ENCODE data around the gene GALT.

The GALT gene

DNA sequence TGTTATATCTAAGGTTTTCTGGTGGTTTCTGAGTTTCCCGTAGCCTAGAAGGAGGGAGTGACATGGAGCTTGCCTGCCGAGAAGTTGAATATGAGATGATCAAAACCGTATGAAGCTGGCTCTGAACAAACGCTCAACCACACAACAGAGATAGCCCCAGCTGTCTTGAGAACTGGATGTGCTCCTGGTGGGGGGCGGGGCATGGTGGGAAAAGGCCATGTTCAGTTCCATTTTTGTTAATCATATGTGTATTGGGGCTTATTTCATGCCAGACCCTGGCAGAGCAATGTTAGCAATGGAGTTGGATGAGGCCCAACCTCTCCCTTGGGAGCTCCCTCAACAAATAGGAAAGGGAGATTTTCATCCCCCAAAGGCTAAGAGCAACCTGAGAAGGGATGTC lies 39.8 kb downstream of the GALT start:
- no peak for DNase-seq

DNA sequence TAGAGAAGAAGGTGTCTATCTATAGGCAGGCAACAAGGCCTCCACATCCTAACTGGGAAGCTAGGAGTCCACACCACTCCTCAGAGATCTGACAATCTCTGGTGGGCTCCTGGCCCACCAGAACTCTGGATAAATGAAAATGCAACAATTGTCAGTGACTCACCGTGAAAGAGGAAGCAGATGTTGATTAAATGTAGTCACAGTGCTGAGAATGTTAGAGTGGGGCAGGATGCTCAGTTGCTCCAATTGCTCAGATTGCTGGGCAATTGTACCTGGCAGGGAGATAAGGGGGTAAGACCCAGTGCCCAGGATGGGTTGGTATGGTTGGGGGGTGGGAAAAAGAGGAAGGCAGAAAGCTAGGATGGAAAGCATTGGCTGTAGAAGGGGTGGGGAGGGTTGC lies 40.3 kb downstream of the GALT start:
- DNase-seq = peak; percentile 51

DNA sequence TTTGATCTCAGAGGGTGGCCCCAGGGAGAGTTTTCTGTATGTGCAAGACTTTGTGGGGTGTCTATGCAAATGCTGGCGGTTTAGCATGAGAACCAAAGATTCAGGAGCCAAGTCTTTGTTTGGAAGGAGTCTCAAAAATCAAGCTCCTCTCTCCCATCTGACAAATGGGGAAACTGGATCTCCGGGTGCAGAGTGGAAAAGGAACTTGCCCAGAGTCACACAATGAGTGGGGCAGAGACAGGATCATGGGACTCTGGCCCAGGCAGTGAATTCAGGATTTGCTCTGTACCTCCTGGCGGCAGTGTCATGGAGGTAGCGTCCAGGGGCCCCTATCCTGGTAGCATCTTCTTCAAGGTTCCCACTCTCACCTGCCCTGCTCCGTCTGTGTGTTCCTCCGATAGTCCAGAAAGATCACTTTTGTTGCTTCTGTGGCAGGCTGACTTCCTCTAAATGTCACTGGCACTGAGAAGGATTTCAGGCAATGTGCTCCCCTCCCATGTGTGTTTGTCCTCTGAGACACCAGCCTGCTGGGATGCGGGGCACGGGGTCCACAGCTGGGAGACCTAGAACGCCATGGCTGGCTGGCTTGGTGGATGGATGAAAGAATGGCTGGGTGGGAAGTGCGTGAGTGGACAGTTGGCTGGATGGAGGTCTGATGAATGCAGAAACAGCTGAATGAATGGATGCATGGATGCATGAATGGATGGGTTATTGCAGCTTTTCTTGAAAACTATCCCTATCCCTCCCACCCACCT lies 41.0 kb downstream of the GALT start:
- DNase-seq = no peak

DNA sequence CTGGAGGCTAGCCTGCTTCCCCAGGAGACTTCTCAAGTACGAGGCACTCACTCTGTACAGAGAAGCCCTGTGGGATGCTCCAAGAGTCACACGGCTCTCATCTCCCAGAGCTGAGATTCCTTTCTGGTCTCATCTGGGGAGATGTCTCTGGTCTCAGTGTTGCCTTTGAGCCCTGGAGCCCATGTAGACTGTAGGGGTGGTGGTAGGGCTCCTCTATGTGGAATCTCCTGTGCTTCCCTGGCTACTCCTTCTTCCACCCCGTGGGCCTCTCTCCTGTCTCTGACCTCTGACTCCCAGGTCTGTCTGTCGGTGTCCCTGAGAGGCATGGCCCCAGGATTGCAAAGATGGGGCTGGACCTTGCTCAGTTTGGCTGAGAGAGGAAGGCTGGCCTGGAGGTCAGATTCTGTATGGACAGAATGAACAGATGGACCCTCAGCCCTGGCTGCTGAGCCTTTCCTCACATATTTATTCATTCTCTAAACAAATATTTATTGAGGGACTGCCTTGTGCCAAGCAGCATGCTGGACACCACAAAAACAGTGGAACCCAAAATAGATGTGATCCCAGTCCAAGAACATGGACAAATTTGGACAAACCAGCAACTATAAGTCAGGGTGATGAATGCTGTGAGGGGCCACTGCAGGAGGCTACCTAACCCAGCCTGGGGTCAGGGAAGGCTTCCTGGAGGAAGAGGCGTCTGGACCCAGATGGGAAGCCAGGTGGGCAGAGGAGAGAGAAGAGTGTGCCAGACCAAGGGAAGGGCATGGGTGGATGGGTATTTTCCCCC lies 42.0 kb downstream of the GALT start:
- DNase-seq = no peak

DNA sequence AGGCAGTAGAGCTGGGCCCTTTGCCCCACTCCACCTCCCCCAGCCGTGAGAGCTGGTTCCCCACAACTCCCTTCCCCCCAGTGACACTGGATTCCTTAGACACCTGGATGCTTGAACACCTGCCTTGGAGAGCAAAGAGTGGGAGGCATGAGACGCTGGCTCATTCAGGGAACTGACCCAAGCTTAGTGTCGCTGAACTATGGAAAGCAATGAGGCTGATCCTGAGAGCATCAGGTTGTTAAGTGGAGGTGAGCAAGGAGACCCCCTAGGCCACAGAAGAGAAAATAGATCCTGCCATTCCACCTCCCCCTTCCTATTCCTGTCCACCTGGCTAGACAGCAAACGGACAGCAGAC lies 42.6 kb downstream of the GALT start:
- DNase-seq = no peak

DNA sequence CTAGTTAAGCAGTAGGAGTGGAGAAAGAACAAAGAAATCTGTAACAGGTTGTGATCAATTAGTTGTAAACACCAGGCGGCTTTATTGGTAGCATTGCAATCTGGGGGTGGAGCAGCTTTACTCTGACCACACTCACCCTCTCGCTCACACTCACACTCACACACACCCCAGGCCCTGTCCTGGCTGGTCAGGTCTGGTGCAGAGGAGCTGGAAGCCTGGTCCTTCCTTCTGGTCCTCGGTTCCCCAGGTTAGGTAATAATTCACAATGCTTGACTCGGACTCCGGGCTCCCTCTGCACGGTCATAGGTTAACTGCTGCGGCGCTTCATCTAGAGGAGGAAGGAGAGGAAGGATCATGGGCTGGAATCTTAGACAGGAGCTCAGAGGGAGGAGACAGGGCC lies 43.0 kb downstream of the GALT start:
- DNase-seq = no peak

DNA sequence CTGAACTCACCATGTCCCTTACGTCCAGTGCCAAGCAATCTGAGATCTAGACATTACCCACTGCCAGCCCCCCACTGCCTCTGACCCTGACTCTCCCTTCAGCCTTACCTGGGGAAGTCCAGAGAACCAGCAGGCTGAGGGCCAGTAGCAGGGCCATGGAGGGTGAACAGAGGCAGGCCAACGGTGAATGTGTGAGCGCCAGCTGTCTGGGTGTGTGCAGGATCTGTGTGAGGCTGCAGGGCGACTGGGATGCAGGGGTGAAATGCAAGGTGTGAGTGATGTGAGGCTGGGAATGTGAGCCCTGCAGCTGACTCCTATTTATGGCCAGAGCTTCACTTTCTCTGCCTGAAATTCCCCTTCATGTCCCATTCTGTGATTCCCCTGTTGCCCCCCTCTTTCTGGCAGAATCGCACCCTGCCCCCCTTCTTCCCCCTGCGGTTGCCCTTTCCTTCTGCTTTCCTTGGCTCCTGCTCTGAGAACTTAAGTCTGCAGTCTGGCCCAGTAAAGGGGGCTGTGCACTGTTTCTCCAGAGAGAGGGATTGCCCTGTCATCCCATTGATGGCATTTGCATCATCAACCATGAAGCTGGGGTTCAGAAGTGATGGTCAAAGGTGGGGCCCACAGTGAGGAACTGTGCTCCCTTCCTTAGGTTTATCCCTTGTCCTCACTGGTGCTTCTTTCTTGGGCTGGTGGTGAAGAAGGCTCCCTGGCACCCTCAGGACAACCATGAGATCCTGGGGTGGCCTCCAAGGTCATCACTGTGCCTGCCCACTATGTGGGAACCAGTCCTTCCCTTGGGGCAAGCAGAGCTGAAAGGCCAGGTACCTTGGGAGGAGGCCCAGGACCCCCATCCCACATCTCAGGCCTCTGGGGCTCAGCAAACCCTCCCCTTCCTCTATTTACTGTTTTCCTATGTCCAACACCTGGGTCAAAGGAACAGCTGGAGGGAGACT lies 44.8 kb downstream of the GALT start, which contains the start of gene CCL19:
TSS of gene CCL19 (minus strand) at position 294 of the 953 bp plus-strand sequence. CDS start at position 157, 137 bp downstream.
- DNase-seq = peak; percentile 27

DNA sequence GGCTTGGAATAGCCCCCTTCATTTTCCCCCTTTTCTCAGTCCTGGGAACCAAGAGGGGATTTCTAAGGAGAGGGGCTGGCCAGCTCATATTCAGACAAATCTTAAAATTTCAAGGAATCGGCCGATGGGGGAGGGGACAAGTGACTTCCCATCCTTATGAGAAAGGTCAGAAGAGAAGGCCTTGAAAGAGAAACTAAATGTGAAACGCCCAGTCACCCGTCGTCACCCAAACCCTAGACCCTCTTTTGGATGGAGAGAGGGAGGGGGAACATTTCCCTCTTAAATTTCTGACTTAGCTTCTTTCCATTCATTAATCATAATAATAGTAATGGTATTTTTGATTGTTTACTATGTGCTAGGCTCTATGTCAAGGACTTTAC lies 45.5 kb downstream of the GALT start:
- peak; percentile 24 for DNase-seq

DNA sequence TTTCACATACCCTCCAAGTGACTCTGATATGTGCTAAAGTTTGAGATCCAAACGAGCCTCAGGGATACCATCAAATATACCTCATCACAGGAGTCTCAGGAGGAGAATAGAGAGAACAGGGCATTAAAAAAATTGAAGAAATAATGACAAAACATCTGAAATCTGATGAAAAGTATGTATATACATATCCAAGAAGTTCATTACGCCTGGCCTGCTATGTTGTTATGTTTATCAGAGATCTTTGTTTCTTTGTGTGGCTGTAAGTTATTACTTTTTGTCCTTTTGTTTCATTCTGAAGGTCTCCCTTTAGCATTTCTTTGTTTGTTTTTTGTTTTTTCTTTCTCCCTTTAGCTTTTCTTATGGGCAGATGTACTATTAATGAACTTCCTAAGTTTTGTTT lies 47.1 kb downstream of the GALT start:
- DNase-seq = no peak

DNA sequence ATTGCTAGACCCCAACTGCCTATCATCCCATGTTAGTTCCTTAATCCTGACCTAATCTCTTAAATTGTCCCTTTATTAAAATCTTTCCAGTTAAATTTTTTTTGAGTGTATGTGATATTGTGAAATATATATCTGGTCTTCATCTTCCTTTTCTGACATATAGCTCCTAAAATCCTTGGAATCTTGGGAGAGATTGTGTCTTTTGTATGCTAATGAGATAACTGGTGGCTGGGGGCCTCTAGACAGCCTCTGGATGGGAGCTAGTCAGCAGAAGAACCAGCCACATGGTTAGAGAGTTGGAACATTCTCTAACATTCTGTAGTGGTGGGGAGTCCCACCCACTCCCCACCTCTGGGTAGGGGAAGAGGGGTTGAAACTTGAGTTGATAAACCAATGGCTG lies 48.3 kb downstream of the GALT start:
- DNase-seq = no peak
